HG02852 (cell line): ENCODE measurements around the gene LRRC10B.

Source experiments
- ATAC-seq: cut with Tn5 transposase; IDR thresholded peaks from one replicate; pipeline ENCODE4 v1.9.1; 2021; ENCODE audit warnings: mild to moderate bottlenecking, moderate library complexity; ENCODE audit not compliant: unreplicated experiment

Gene LRRC10B

DNA sequence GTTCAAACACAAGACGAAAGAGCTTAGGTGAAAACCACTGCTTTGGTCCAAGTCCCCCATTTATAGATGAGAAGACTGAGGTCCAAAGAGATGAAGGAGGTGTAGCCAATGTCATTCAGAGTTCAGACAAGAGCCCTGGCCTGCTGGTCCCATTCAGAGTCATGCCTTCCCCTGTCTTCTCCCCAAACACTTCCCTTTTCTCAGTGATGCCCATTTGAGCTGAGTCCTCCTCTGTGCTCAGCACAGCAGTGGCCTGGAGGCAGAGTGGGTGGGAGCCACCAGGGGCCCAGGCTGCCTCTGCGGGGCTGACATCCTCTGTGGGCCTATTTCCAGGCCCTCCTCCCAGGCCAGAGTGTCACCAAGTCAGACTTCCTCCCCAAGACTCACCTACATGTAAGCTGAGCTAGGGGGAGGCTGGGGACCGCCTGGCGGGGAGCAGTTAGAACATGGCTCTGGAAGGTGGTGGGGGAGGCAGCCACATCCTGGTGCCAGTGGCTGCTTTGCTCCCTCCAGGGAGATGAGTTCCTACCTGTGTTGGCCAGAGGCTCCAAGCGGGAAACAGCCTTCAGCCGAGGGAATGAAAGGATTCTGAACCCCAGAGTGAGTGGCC lies 22.4 kb upstream of the LRRC10B start:
- no peak for ATAC-seq

- no peak for ATAC-seq
Observed at GRCh38 chr11:61486779-61487178, 21.8 kb upstream of the LRRC10B start.

DNA sequence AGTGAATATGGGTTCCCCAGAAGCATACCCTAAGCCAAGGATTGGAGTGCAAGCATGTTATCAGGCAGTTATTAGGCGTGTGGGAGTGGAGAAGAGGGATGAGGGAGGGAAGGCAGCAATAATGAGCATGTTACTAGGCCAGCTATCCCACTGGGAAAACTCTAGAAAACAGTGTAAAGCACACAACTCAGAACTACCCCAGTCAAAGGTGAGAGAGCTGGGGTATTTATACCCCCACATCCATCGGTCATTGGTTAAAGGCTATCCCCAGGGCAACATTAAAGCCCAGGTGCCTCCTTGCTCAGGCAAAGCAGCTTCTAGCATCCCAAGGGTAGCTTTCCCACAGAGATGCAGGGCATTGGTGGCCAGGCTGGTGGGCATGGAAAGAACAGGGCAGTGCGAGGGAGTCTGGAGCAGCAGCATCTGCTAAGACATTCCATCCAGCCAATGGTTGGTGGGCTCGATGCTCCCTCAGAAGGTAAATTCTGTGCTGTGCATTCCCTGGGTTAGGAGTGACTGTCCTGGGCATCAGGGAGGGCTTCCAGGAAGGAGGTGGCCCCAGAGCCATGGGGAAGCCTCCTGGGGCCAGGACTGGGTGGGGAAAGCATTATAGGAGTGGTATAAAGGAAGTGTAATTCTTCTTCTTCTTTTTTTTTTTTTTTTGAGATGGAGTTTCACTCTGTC lies 21.1 kb upstream of the LRRC10B start:
- ATAC-seq = no peak

- ATAC-seq = no peak
Observed at GRCh38 chr11:61488651-61489291, 19.8 kb upstream of the LRRC10B start.

DNA sequence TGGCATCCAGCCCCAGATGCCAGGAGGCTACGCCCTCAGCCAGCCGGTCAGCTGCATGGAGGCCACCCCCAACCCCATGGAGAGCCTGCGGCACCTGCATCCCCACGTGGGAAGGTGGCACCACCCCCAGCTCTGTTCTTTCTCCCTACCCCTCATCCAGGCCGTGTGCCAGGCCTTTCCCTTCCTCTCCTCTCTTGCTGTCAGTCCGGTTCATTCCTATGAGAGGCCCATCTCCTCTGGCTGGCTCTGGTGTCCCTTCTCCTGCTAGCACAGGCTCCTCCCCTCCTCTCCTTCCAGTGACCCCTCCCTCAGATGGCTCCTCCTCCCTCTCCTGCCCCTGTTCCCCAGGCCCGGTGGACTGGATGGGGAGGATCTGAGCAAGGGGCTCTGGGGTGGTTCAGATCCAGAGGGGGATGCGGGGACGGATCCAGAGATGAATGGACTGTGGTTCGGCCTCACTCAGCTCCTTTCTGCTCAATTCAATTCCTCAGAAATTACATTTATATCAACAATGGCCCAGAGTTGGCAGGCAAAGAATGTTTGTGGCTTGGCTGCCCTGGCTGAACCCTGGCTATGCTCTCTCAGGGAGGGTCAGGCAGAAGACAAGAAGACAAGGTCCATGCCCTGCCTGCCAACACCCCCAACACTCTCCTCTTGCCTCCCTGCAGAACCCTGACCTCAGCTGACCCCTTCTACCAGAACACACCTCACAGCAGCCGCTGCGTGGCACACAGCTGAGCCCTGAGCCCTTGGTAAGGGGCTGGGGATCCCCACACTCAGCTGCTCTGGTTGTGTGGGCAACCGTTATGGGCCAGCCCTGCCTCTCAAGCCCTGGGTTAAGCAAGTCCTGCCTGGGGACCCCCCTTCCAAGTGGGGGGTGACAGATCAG lies 18.5 kb upstream of the LRRC10B start:
- ATAC-seq = no peak

- no peak for ATAC-seq
Observed at GRCh38 chr11:61491736-61492395, 16.7 kb upstream of the LRRC10B start.

DNA sequence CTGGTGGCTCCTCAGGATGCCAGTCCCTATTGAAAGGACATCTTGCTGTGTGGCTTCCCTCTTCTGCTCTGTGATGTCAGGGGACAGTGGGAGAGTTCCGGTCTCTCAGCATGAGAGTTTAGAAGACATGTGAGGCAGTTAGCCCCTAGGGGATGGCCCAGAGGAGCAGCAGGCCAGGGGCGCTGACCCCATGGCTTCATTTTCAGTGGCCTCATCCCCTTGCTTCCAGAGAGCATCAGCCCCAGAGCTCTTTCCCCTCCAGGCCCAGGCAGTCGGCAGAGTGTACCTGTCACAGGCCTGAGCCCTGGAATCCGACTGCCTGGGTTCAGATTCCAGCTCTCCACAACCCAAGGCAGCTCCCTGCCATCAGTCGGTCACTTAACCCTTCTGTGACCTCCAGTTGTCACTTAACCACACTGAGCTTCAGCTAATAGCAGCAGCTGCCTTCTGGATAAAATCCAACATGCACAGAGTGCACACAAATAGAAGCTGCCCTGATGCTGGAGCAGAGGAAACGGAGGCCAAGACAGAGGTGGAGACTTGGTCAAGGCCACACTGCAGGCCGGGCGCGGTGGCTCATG lies 14.1 kb upstream of the LRRC10B start:
- no peak for ATAC-seq

- no peak for ATAC-seq
Observed at GRCh38 chr11:61495801-61496601, 12.5 kb upstream of the LRRC10B start.

GRCh38 chr11:61496602-61497400 lies 11.7 kb upstream of the LRRC10B start:
- ATAC-seq = no peak

DNA sequence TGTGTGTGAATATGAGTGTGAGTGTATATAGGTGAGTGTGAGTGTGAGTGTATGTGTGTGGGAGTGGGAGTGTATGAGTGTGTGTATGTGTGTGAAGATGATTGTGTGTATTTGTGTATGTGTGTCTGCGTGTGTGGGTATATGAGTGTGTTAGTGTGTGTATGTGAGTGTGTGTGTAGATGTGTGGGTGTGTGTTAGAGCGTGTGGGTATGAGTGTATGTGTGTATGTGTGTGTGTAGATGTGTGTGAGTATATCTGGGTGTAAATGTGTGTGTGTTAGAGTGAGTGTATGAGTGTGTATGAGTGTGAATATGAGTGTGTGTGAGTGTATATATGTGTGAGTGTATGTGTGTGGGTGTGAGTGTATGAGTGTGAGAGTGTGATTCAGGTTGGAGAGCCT lies 11.1 kb upstream of the LRRC10B start:
- no peak for ATAC-seq

GRCh38 chr11:61497876-61498275 lies 10.7 kb upstream of the LRRC10B start:
- ATAC-seq = no peak

DNA sequence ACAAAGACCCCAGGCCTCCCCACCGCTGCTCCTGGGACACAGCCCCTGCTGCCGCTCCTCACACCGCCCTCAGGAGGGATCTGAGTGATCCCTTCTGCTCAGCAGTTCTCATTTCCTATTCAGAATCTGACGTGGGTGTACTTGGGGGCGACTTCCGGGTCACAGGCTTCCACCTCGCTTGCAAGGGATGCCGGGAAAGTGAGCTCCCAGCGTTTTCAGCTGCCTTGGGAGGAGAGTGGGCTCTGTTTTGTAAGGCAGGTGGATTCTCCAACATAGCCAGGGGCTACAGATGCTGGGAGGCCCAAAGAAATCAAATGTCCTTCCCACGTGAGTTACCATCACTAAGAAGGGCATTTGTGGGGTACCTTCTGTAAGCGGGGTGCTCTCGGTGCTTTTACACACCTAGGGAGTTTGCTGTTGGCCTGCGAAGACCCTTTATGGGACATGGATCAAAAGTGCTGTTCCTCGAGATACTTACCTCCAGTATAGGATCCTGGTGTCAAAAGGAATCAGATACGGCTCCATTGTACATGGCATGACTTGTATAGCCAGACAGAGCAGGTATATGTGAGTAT lies 9.7 kb upstream of the LRRC10B start:
- ATAC-seq = no peak

GRCh38 chr11:61499816-61500491 lies 8.6 kb upstream of the LRRC10B start:
- no peak for ATAC-seq

DNA sequence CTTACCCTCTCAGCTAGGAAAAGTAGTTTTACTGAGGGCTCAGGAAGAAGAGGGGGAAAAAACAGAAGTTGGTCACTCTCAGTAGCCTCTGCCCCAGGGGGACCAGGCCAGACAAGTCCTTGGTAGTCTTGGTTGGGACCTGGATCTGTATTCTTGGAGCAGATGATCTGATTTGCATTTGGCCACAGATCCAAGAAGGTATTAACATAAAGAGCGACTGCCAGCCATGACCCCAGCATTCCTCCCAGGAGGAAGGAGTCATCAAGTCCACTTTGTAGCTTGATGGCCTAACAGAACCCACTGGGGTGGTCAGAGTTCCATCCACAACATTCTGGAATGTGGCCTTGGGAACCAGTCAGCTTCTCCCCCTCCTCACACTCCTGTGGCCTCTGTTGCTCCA lies 6.0 kb upstream of the LRRC10B start:
- ATAC-seq = no peak

DNA sequence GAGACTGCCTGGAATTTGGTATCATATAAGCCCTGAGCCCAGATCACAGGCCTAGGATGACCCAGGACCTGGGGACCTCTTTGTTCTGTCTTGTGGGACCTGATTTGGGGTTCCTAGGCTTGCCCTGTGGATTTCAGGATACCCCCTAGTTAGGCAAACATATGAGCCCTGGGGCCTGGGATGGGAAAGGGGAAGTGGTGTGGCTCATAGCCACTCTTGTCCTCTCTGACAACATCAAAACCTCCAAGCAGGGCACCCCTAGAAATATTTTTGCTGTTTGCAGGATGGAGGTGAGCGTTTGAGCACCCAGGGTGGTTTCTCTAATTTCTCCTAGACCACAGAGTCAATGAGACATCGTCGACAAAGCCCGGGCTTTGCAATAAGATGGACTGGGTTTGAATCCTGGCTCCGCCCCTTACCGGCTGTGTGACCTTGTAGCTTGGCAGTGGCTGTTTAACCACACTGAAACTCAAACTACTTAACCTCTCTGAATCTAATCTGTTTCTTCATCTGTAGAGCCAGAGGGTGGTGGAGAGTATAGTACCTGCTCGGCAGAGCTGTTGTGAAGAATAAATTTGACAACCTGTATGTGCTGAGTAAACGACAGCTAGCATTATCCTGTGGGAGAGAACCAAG lies 5.3 kb upstream of the LRRC10B start:
- ATAC-seq = no peak

DNA sequence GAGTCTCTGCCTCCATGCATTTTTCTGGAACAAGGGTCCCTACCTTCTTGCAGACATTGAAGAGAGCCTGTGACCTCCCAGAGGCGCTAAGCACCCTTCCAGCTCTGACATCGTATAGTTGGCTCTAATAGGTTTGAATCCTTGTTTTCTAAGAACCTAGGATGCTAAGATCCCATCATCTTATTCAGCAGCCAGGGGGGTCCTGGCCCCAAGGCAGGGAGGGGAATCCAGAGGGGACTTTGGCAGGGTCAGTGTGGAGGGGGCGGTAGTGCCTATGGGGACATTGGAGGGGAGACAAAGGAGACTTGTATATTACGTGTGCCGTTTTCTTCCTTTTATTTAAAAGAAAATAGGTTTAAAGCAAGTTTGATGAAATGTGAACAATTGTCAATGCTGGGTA lies 3.4 kb upstream of the LRRC10B start:
- ATAC-seq = no peak

DNA sequence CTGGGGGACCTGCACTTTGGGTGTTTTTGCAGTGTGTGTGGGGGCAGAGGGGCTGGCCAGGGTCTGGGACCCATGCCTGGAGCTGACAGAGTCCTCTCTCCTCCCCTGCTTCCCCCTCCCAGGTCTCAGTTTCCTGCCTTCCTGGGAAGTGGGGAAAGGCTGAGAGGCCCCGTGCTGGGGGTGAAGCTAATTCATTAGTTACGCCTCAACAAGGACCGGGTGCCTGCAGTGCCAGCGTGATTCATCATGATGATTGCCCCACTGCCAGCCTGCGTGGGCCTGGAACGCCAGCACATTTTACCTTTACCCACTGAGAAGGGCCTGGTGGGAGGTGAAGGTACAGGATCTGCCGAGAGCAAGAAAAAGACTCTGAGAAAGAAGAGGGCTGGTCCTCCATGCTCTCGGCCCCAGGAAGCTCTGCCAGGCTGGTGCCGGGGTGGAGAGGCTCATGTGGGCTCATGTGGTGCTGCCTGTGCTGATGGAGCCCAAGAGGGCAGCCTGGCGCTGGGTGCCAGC lies 2.9 kb upstream of the LRRC10B start:
- no peak for ATAC-seq
